Measurements from ENCODE around the gene MVP. TPM values are rescaled to one million over a fixed set of nuclear protein-coding genes. Genes with fewer than 3 reads are reported as not detected.

Gene MVP
- total and polyA plus RNA-seq, 2 donors (not counting 1 experiment from before 2014, with no cell fraction given), result 109 to 121 TPM

DNA sequence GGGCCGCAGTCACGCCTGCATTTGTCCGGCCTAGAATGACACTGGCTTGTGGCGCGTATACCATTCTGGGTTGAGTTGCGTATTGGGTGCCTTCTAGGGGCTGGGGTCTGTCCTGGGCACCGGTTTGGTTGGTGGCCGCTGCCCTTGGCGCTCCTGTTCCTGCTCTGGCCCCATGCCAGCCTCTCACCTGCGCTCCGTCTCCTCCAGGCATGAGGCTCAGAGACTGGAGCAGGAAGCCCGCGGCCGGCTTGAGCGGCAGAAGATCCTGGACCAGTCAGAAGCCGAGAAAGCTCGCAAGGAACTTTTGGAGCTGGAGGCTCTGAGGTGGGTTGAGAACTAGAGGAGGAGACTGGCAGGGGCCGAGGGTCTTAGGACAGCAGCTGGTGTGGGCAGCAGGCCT lies 25.4 kb downstream of the MVP start:
- no peak overlapping the region for H3K9ac ChIP-seq (ENCODE audit: low read length)
- no peaks in the 10 kb centered on the region for H3K9me3 ChIP-seq (ENCODE audit: control extremely low read depth in 1 of 3, control insufficient read depth in 2 of 3, insufficient read depth in 1 of 3, low read length in 2 of 3)
- no peaks in the 10 kb centered on the region for H3K27me3 ChIP-seq (replicated peaks in 1 of 4; ENCODE audit: control extremely low read depth in 1 of 4, control insufficient read depth in 3 of 4, insufficient read depth in 4 of 4, low read length in 3 of 4)
- no peak overlapping the region for H3K4me2 ChIP-seq (replicated peaks; ENCODE audit: low read depth, low read length, poor library complexity, severe bottlenecking)
- Mint-ChIP-seq H3K4me1 (no peaks in the 10 kb centered on the region), H3K9me3 (ENCODE audit: insufficient read depth) (no peaks in the 10 kb centered on the region), H3K27ac (no peak overlapping the region), H3K4me3 (no peak overlapping the region), H3K27me3 (no peaks in the 10 kb centered on the region)
- CTCF ChIA-PET, result interaction anchor here (0.6 to 7.2 kb wide), 2 partner anchors 145 to 158 kb away, joined by 4 to 100 read pairs; no protein-coding TSS in a partner anchor
- no peaks in the 10 kb centered on the region for H4K20me1 ChIP-seq (ENCODE audit: control insufficient read depth, insufficient read depth, low read length, poor library complexity, severe bottlenecking)
- H3K79me2 ChIP-seq (ENCODE audit: control insufficient read depth, insufficient read depth, low read length), result no peaks in the 10 kb centered on the region
- WGBS (ENCODE audit: insufficient coverage), result 96% methylated on average over 17 of the region's 18 CpGs
- no peak overlapping the region for H3K4me3 ChIP-seq (ENCODE audit: control extremely low read depth in 1 of 5, extremely low read depth in 1 of 5, insufficient read depth in 1 of 5, low read depth in 2 of 5, low read length in 4 of 5)
- intact Hi-C loops (cut with micrococcal nuclease), result no loop called here
- H3K27ac ChIP-seq (ENCODE audit: low read length in 2 of 2), result no peak overlapping the region
- DNase-seq (no peak), ATAC-seq (ENCODE audit: low read depth) (no peak)
- TF ChIP-seq EZH2 (IDR thresholded peaks at IDR 0.05; ENCODE audit: borderline replicate concordance, insufficient read depth, low read depth, low read length, poor library complexity, severe bottlenecking), result no peak
- TF ChIP-seq, protein P1, sequence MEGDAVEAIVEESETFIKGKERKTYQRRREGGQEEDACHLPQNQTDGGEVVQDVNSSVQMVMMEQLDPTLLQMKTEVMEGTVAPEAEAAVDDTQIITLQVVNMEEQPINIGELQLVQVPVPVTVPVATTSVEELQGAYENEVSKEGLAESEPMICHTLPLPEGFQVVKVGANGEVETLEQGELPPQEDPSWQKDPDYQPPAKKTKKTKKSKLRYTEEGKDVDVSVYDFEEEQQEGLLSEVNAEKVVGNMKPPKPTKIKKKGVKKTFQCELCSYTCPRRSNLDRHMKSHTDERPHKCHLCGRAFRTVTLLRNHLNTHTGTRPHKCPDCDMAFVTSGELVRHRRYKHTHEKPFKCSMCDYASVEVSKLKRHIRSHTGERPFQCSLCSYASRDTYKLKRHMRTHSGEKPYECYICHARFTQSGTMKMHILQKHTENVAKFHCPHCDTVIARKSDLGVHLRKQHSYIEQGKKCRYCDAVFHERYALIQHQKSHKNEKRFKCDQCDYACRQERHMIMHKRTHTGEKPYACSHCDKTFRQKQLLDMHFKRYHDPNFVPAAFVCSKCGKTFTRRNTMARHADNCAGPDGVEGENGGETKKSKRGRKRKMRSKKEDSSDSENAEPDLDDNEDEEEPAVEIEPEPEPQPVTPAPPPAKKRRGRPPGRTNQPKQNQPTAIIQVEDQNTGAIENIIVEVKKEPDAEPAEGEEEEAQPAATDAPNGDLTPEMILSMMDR (IDR thresholded peaks at IDR 0.05), result no peak
- POLR2A ChIA-PET, result no interaction called here
- peaks cover 0 to 44% of the 10 kb centered on the region in 2 experiments for H3K36me3 ChIP-seq (replicated peaks in 1 of 2; ENCODE audit: control extremely low read depth in 1 of 2, control insufficient read depth in 1 of 2, extremely low read depth in 1 of 2, insufficient read depth in 2 of 2, low read length in 1 of 2)
- H3K4me1 ChIP-seq (ENCODE audit: control insufficient read depth in 2 of 2, insufficient read depth in 2 of 2, low read length in 2 of 2), result no peaks in the 10 kb centered on the region
- no peak overlapping the region for H2AFZ ChIP-seq (ENCODE audit: insufficient read depth, low read depth, low read length, poor library complexity, severe bottlenecking)

GRCh38 chr16:29848420-29849297 lies 28.4 kb downstream of the MVP start:
- POLR2A ChIA-PET, result interaction anchor here (1.0 to 1.7 kb wide), 3 partner anchors 41 to 147 kb away, joined by 4 to 12 read pairs (median 10); no protein-coding TSS in a partner anchor
- Histone ChIP-seq H3K27ac (ENCODE audit: low read length in 2 of 2) (no peak overlapping the region), H3K79me2 (ENCODE audit: control insufficient read depth, insufficient read depth, low read length) (no peaks in the 10 kb centered on the region), H3K4me1 (ENCODE audit: control insufficient read depth in 2 of 2, insufficient read depth in 2 of 2, low read length in 2 of 2) (no peaks in the 10 kb centered on the region), H4K20me1 (ENCODE audit: control insufficient read depth, insufficient read depth, low read length, poor library complexity, severe bottlenecking) (no peaks in the 10 kb centered on the region), H3K4me3 (ENCODE audit: control extremely low read depth in 1 of 5, extremely low read depth in 1 of 5, insufficient read depth in 1 of 5, low read depth in 2 of 5, low read length in 4 of 5) (no peak overlapping the region), H3K4me2 (replicated peaks; ENCODE audit: low read depth, low read length, poor library complexity, severe bottlenecking) (no peak overlapping the region), H3K27me3 (replicated peaks in 1 of 4; ENCODE audit: control extremely low read depth in 1 of 4, control insufficient read depth in 3 of 4, insufficient read depth in 4 of 4, low read length in 3 of 4) (no peaks in the 10 kb centered on the region), H3K9ac (ENCODE audit: low read length) (no peak overlapping the region), H3K9me3 (ENCODE audit: control extremely low read depth in 1 of 3, control insufficient read depth in 2 of 3, insufficient read depth in 1 of 3, low read length in 2 of 3) (no peaks in the 10 kb centered on the region), H2AFZ (ENCODE audit: insufficient read depth, low read depth, low read length, poor library complexity, severe bottlenecking) (no peak overlapping the region), H3K36me3 (replicated peaks in 1 of 2; ENCODE audit: control extremely low read depth in 1 of 2, control insufficient read depth in 1 of 2, extremely low read depth in 1 of 2, insufficient read depth in 2 of 2, low read length in 1 of 2) (peaks cover 0 to 27% of the 10 kb centered on the region in 2 experiments)
- WGBS (ENCODE audit: insufficient coverage), result 47% methylated on average over 10 of the region's 15 CpGs
- H3K9me3 Mint-ChIP-seq (ENCODE audit: insufficient read depth), result no peaks in the 10 kb centered on the region
- no peaks in the 10 kb centered on the region for H3K27me3 Mint-ChIP-seq
- H3K27ac Mint-ChIP-seq, result no peak overlapping the region
- CTCF ChIA-PET, result interaction anchor here (0.6 to 7.2 kb wide), 41 partner anchors 9 to 449 kb away, joined by 3 to 100 read pairs (median 4); partner anchors contain the start of genes CDIPT, KCTD13, KIF22 and MAZ
- ATAC-seq (ENCODE audit: low read depth) (peak; percentile 79), DNase-seq (peak; percentile 75)
- H3K4me1 Mint-ChIP-seq, result no peaks in the 10 kb centered on the region
- intact Hi-C loops (cut with micrococcal nuclease), result loop anchor here (1.0 to 2.0 kb wide), 4 partner anchors 15 to 156 kb away; partner anchors contain the start of genes CDIPT and MVP
- H3K4me3 Mint-ChIP-seq, result no peak overlapping the region
- TF ChIP-seq, protein P1 (IDR thresholded peaks at IDR 0.05), result peak; percentile 78
- TF ChIP-seq EZH2 (IDR thresholded peaks at IDR 0.05; ENCODE audit: borderline replicate concordance, insufficient read depth, low read depth, low read length, poor library complexity, severe bottlenecking), result no peak

Measured in B cell (primary cell).